ENCODE measurements around the gene DPM2. TPM values are rescaled to one million over a fixed set of nuclear protein-coding genes. Genes with fewer than 3 reads are reported as not detected.
A peak's percentile ranks its signal among the peaks of the same experiment; 100 is the strongest.

Gene DPM2
- total RNA-seq, 1 donor from 2014 or later: 17.7 TPM

GRCh38 chr9:127972236-127972871, 34.7 kb upstream of the DPM2 start:
- H3K4me1 ChIP-seq: peaks cover 100% of the 10 kb centered on the region

GRCh38 chr9:127971357-127972235, 33.9 kb upstream of the DPM2 start:
- Histone ChIP-seq H3K9me3 (no peaks in the 10 kb centered on the region), H3K27ac (peak overlapping the region; percentile 96), H3K4me1 (peaks cover 100% of the 10 kb centered on the region), H3K36me3 (no peaks in the 10 kb centered on the region), H3K27me3 (no peaks in the 10 kb centered on the region), H3K4me3 (peak overlapping the region; percentile 14 to 37)
- TF ChIP-seq POLR2A (IDR thresholded peaks at IDR 0.05) (no peak), POLR2AphosphoS5 (IDR thresholded peaks at IDR 0.05; ENCODE audit: insufficient read depth in 1 of 2, low read depth in 1 of 2) (no peak), CTCF (IDR thresholded peaks at IDR 0.05) (no peak)
- intact Hi-C loops (cut with DNase I): no loop called here
- DNase-seq (ENCODE audit: extremely low spot score in 2 of 2): peak in 1 of 2 donors; percentile 85

More at GRCh38 chr9:127972236-127972871, 34.7 kb upstream of the DPM2 start:
- peak overlapping the region; percentile 96 for H3K27ac ChIP-seq
- intact Hi-C loops (cut with DNase I): no loop called here
- no peaks in the 10 kb centered on the region for H3K9me3 ChIP-seq
- no peaks in the 10 kb centered on the region for H3K27me3 ChIP-seq
- peak overlapping the region; percentile 14 to 37 for H3K4me3 ChIP-seq
- TF ChIP-seq POLR2A (IDR thresholded peaks at IDR 0.05): no peak
- TF ChIP-seq CTCF (IDR thresholded peaks at IDR 0.05): no peak
- TF ChIP-seq POLR2AphosphoS5 (IDR thresholded peaks at IDR 0.05; ENCODE audit: insufficient read depth in 1 of 2, low read depth in 1 of 2): peak in 1 of 2 donors; percentile 31
- no peaks in the 10 kb centered on the region for H3K36me3 ChIP-seq
- peak in 1 of 2 donors; percentile 84 for DNase-seq (ENCODE audit: extremely low spot score in 2 of 2)

GRCh38 chr9:127970401-127971313, 33.0 kb upstream of the DPM2 start:
- H3K4me1 ChIP-seq: peaks cover 100% of the 10 kb centered on the region
- H3K27me3 ChIP-seq: no peaks in the 10 kb centered on the region
- H3K4me3 ChIP-seq: peak overlapping the region in 1 of 2 donors; percentile 17
- TF ChIP-seq POLR2A (IDR thresholded peaks at IDR 0.05) (no peak), POLR2AphosphoS5 (IDR thresholded peaks at IDR 0.05; ENCODE audit: insufficient read depth in 1 of 2, low read depth in 1 of 2) (peak in 1 of 2 donors; percentile 28), CTCF (IDR thresholded peaks at IDR 0.05) (no peak)
- H3K9me3 ChIP-seq: no peaks in the 10 kb centered on the region
- DNase-seq (ENCODE audit: extremely low spot score in 2 of 2): no peak
- no peaks in the 10 kb centered on the region for H3K36me3 ChIP-seq
- H3K27ac ChIP-seq: peak overlapping the region; percentile 96
- intact Hi-C loops (cut with DNase I): no loop called here

GRCh38 chr9:127968700-127969383, 31.2 kb upstream of the DPM2 start:
- intact Hi-C loops (cut with DNase I): no loop called here
- Histone ChIP-seq H3K9me3 (no peaks in the 10 kb centered on the region), H3K4me3 (peak overlapping the region in 1 of 2 donors; percentile 18), H3K27ac (peak overlapping the region; percentile 96), H3K27me3 (no peaks in the 10 kb centered on the region), H3K36me3 (no peaks in the 10 kb centered on the region), H3K4me1 (peaks cover 100% of the 10 kb centered on the region)
- no peak for DNase-seq (ENCODE audit: extremely low spot score in 2 of 2)
- no peak for TF ChIP-seq CTCF (IDR thresholded peaks at IDR 0.05)
- TF ChIP-seq POLR2A (IDR thresholded peaks at IDR 0.05): peak in 1 of 2 donors; percentile 39
- peak; percentile 66 to 80 for TF ChIP-seq POLR2AphosphoS5 (IDR thresholded peaks at IDR 0.05; ENCODE audit: insufficient read depth in 1 of 2, low read depth in 1 of 2)
